AG04450 (cell line): Measurements from ENCODE around the gene DLK2. TPM values are rescaled to one million over a fixed set of nuclear protein-coding genes. Genes with fewer than 3 reads are reported as not detected.

Experiments used
- CTCF ChIA-PET: fragments of 300-600, 350-600 bp; formaldehyde crosslinking; extraction: SDS; loops from one replicate; lab custom pipeline; 2022; ENCODE audit warnings: antibody characterized with exemption, inconsistent platforms; lab: Charles Lee
- POLR2A ChIA-PET: fragments of 350-600 bp; formaldehyde crosslinking; extraction: SDS; loops from one replicate; lab custom pipeline; 2021; ENCODE audit warnings: antibody characterized with exemption, inconsistent platforms; lab: Yijun Ruan, JAX
- DNase-seq: peaks from one replicate; pipeline ENCODE4 v3.0.0-alpha.2; 2011; ENCODE audit warnings: low read depth, low spot score
- H3K27ac ChIP-seq: one replicate; pipeline ENCODE4 v1.5.1; 2012; ENCODE audit warnings: low read depth, low read length, control low read depth
- H3K27me3 ChIP-seq: one replicate; pipeline ENCODE4 v1.6.0; 2012; ENCODE audit warnings: low read length; ENCODE audit not compliant: control insufficient read depth, insufficient read depth
- H3K4me3 ChIP-seq: 2 replicates; pipeline ENCODE4 v1.5.1; 2011; ENCODE audit warnings: mild to moderate bottlenecking, low read depth, low read length, control low read depth
- H3K9me3 ChIP-seq: 2 replicates; pipeline ENCODE4 v1.5.1; 2012; ENCODE audit warnings: low read length; ENCODE audit not compliant: control insufficient read depth, insufficient read depth
- CTCF ChIP-seq: IDR thresholded peaks from 2 replicates; pipeline ENCODE4 v1.5.1; 2011; ENCODE audit warnings: low read depth, low read length, control low read depth, inconsistent platforms
- polyA plus RNA-seq: library from polyadenylated mRNA; depleted of rRNA; stranded (reverse); fragments of >200 nt; gene quantifications from 2 replicates; pipeline ENCODE4 v1.2.3, GENCODE V29; 2011

The DLK2 gene
- polyA plus RNA-seq, 1 experiment: 0.62 TPM

GRCh38 chr6:43447604-43448003 is 7.7 kb downstream of the DLK2 start:
- no peak for DNase-seq
- H3K27ac ChIP-seq: no peak overlapping the region
- no peak overlapping the region for H3K4me3 ChIP-seq
- no peak for TF ChIP-seq CTCF
- CTCF ChIA-PET: interaction anchor here (0.8 to 3.8 kb wide), 3 partner anchors 9 to 59 kb away, joined by 3 to 10 read pairs (median 3); no protein-coding TSS in a partner anchor
- POLR2A ChIA-PET: interaction anchor here (1.4 kb wide), 1 partner anchor 20 kb away, joined by 4 read pairs; the partner anchor contains the start of gene ABCC10
- no peaks in the 10 kb centered on the region for H3K9me3 ChIP-seq
- H3K27me3 ChIP-seq: no peaks in the 10 kb centered on the region

- ChIA-PET CTCF (no interaction called here), POLR2A (no interaction called here)
- Histone ChIP-seq H3K27ac (no peak overlapping the region), H3K27me3 (no peaks in the 10 kb centered on the region), H3K4me3 (no peak overlapping the region), H3K9me3 (no peaks in the 10 kb centered on the region)
- TF ChIP-seq CTCF: no peak
- no peak for DNase-seq
Observed at GRCh38 chr6:43445576-43445975, 9.8 kb downstream of the DLK2 start.

- no peaks in the 10 kb centered on the region for H3K9me3 ChIP-seq
- H3K4me3 ChIP-seq: no peak overlapping the region
- no peak for TF ChIP-seq CTCF
- ChIA-PET CTCF (no interaction called here), POLR2A (no interaction called here)
- no peaks in the 10 kb centered on the region for H3K27me3 ChIP-seq
- no peak for DNase-seq
- H3K27ac ChIP-seq: no peak overlapping the region
Observed at GRCh38 chr6:43444582-43444981, 10.8 kb downstream of the DLK2 start.

- TF ChIP-seq CTCF: no peak
- Histone ChIP-seq H3K27ac (no peak overlapping the region), H3K27me3 (no peaks in the 10 kb centered on the region), H3K9me3 (no peaks in the 10 kb centered on the region), H3K4me3 (no peak overlapping the region)
- POLR2A ChIA-PET: interaction anchor here (0.5 kb wide), 1 partner anchor 33 kb away, joined by 3 read pairs; the partner anchor contains the start of gene TJAP1
- CTCF ChIA-PET: interaction anchor here (0.6 kb wide), 1 partner anchor 220 kb away, joined by 3 read pairs; no protein-coding TSS in a partner anchor
- no peak for DNase-seq
Observed at GRCh38 chr6:43444036-43444435, 11.3 kb downstream of the DLK2 start.

GRCh38 chr6:43442935-43443334 is 12.4 kb downstream of the DLK2 start:
- POLR2A ChIA-PET: no interaction called here

More at GRCh38 chr6:43442935-43443334, 12.4 kb downstream of the DLK2 start:
- H3K4me3 ChIP-seq: no peak overlapping the region
- DNase-seq: no peak
- H3K27ac ChIP-seq: no peak overlapping the region
- no peaks in the 10 kb centered on the region for H3K27me3 ChIP-seq
- H3K9me3 ChIP-seq: no peaks in the 10 kb centered on the region
- no peak for TF ChIP-seq CTCF
- CTCF ChIA-PET: no interaction called here
